Measurements from ENCODE around the gene MBNL1. TPM values are rescaled to one million over a fixed set of nuclear protein-coding genes. Genes with fewer than 3 reads are reported as not detected.

Gene MBNL1
- total RNA-seq, 1 donor from 2014 or later, result 79.5 TPM

DNA sequence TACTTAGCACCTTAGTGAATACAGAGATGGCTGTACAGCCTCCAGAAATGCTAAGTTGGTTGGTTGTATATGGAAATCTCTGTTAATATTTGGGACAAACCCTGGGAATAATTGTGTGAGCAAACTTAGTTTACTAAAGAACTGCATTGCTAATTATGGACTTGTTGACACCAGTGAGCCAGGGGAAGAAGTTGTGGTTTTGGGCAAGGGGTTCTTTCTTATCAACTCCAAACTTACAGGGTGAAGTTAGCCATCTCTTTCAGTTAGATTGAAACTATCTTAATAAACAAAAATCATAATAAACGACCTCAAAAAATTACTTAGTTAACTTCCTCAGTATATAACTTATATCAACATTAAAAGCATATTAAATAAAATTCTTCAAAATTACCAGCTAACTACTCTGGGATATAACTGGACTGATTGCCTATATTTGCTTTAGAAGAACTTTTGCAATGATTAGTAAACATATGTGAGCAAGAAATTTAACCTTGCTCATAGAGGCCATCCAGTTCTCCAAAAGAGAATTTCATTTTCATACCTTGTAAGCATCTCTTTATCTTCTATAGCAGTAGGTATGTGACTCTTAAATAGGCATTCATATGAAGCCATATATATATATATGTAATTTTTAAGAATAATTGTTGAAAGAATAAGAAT lies 24.7 kb downstream of the MBNL1 start:
- Histone ChIP-seq H3K36me3 (ENCODE audit: control insufficient read depth, insufficient read depth, low read length) (no peaks in the 10 kb centered on the region), H3K4me3 (ENCODE audit: low read depth, low read length) (no peak overlapping the region), H3K27me3 (ENCODE audit: control insufficient read depth, insufficient read depth, low read length) (no peaks in the 10 kb centered on the region)
- TF ChIP-seq, protein P1, sequence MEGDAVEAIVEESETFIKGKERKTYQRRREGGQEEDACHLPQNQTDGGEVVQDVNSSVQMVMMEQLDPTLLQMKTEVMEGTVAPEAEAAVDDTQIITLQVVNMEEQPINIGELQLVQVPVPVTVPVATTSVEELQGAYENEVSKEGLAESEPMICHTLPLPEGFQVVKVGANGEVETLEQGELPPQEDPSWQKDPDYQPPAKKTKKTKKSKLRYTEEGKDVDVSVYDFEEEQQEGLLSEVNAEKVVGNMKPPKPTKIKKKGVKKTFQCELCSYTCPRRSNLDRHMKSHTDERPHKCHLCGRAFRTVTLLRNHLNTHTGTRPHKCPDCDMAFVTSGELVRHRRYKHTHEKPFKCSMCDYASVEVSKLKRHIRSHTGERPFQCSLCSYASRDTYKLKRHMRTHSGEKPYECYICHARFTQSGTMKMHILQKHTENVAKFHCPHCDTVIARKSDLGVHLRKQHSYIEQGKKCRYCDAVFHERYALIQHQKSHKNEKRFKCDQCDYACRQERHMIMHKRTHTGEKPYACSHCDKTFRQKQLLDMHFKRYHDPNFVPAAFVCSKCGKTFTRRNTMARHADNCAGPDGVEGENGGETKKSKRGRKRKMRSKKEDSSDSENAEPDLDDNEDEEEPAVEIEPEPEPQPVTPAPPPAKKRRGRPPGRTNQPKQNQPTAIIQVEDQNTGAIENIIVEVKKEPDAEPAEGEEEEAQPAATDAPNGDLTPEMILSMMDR (IDR thresholded peaks at IDR 0.05; ENCODE audit: insufficient read depth, low read length, severe bottlenecking), result no peak
- DNase-seq (ENCODE audit: low read depth) (no peak), FAIRE-seq (no peak)

GRCh38 chr3:152295344-152295743 lies 26.6 kb downstream of the MBNL1 start:
- FAIRE-seq, result no peak
- Histone ChIP-seq H3K36me3 (ENCODE audit: control insufficient read depth, insufficient read depth, low read length) (peaks cover 3% of the 10 kb centered on the region), H3K4me3 (ENCODE audit: low read depth, low read length) (no peak overlapping the region), H3K27me3 (ENCODE audit: control insufficient read depth, insufficient read depth, low read length) (no peaks in the 10 kb centered on the region)
- no peak for DNase-seq (ENCODE audit: low read depth)
- TF ChIP-seq, protein P1 (IDR thresholded peaks at IDR 0.05; ENCODE audit: insufficient read depth, low read length, severe bottlenecking), result no peak

DNA sequence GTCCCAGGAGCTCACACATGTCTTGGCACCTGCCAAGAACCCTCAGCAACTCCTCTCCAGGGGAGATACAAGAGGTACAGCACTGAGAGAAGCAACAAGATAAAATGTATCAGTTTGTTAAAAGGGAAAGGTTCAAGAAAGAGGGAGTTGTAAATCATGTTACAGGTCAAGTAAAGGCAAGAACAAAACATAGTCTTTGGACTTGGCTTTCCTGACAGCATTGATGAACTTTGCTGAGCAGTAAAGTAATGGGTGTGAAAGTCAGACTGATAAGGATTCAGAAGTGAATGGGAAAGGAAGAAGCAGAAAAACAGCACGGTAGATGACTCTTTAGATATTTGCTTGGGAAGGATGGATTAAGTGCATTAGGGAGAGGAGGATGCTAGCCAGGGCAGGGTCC lies 27.1 kb downstream of the MBNL1 start:
- Histone ChIP-seq H3K27me3 (ENCODE audit: control insufficient read depth, insufficient read depth, low read length) (no peaks in the 10 kb centered on the region), H3K36me3 (ENCODE audit: control insufficient read depth, insufficient read depth, low read length) (peaks cover 3% of the 10 kb centered on the region), H3K4me3 (ENCODE audit: low read depth, low read length) (no peak overlapping the region)
- FAIRE-seq (no peak), DNase-seq (ENCODE audit: low read depth) (no peak)
- TF ChIP-seq, protein P1 (IDR thresholded peaks at IDR 0.05; ENCODE audit: insufficient read depth, low read length, severe bottlenecking), result no peak

DNA sequence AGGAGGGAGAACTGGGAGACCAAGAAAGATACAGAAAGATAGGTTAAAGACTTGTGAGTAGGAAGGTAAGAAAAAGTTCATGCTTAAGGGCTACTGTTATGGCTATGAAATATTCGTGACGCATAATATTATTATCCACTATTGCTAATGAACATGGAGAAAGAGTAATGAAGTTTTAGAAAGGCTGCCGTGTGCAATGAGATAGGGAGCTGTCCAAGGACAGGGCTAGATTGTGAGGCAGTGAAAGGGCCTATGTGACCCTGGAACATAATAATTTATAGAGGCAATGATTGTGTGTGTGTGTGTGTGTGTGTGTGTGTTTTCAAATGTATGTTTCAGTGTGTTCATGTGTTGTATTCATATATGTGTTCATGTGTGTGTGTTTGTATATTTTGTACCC lies 27.7 kb downstream of the MBNL1 start:
- no peak overlapping the region for H3K4me3 ChIP-seq (ENCODE audit: low read depth, low read length)
- H3K36me3 ChIP-seq (ENCODE audit: control insufficient read depth, insufficient read depth, low read length), result peaks cover 3% of the 10 kb centered on the region
- no peaks in the 10 kb centered on the region for H3K27me3 ChIP-seq (ENCODE audit: control insufficient read depth, insufficient read depth, low read length)
- FAIRE-seq (no peak), DNase-seq (ENCODE audit: low read depth) (no peak)
- TF ChIP-seq, protein P1 (IDR thresholded peaks at IDR 0.05; ENCODE audit: insufficient read depth, low read length, severe bottlenecking), result no peak

DNA sequence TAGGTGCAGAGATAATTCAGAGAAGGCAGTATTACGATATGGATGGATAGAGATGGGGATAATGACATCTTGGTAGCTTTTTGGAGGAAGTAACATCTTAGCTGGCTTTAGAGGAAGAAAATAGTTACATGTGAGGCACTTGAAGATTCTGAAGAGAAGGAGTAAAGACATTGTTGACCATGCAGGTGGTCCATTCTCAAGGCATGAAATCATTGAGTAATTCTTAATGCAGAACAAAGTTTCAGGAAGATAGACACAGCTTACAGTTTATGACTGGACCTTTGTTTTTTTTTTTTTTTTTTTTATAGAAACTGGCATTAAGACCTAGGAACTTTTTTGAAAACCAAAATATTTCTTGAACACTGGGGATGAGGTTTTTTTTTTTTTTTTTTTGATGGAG lies 28.2 kb downstream of the MBNL1 start:
- Histone ChIP-seq H3K36me3 (ENCODE audit: control insufficient read depth, insufficient read depth, low read length) (peaks cover 3% of the 10 kb centered on the region), H3K27me3 (ENCODE audit: control insufficient read depth, insufficient read depth, low read length) (no peaks in the 10 kb centered on the region), H3K4me3 (ENCODE audit: low read depth, low read length) (no peak overlapping the region)
- TF ChIP-seq, protein P1 (IDR thresholded peaks at IDR 0.05; ENCODE audit: insufficient read depth, low read length, severe bottlenecking), result no peak
- FAIRE-seq (no peak), DNase-seq (ENCODE audit: low read depth) (no peak)
